H9 (cell line): Measurements from ENCODE around the gene NPAT. TPM values are rescaled to one million over a fixed set of nuclear protein-coding genes. Genes with fewer than 3 reads are reported as not detected.

Experiments
- DNase-seq: peaks from one replicate; pipeline ENCODE4 v3.0.0-alpha.2; 2017
- H2AFZ ChIP-seq: one replicate; pipeline ENCODE4 v1.6.1; 2013; ENCODE audit warnings: mild to moderate bottlenecking, low read length, control low read depth, moderate library complexity
- H2AK5ac ChIP-seq: 2 replicates; pipeline ENCODE4 v1.6.1; 2013; ENCODE audit warnings: low read length, control low read depth, mixed read lengths; ENCODE audit not compliant: insufficient read length
- H2BK120ac ChIP-seq: one replicate; pipeline ENCODE4 v1.6.1; 2013; ENCODE audit warnings: low read depth, mild to moderate bottlenecking, low read length, control low read depth, inconsistent platforms; ENCODE audit not compliant: poor library complexity, severe bottlenecking
- H2BK12ac ChIP-seq: 2 replicates; pipeline ENCODE4 v1.6.1; 2013; ENCODE audit warnings: low read length, control low read depth, mixed read lengths, low read depth; ENCODE audit not compliant: insufficient read length
- H2BK15ac ChIP-seq: 2 replicates; pipeline ENCODE4 v1.6.1; 2013; ENCODE audit warnings: low read depth, low read length, control low read depth
- H2BK20ac ChIP-seq: one replicate; pipeline ENCODE4 v1.6.1; 2013; ENCODE audit warnings: low read depth, mild to moderate bottlenecking, low read length, control low read depth, inconsistent platforms; ENCODE audit not compliant: poor library complexity, severe bottlenecking
- H2BK5ac ChIP-seq: 2 replicates; pipeline ENCODE4 v1.6.1; 2013; ENCODE audit warnings: low read length, control low read depth, mixed read lengths; ENCODE audit not compliant: insufficient read length
- H3K14ac ChIP-seq: 2 replicates; pipeline ENCODE4 v1.6.1; 2013; ENCODE audit warnings: low read length, control low read depth; ENCODE audit not compliant: insufficient read depth
- H3K18ac ChIP-seq: 2 replicates; pipeline ENCODE4 v1.6.1; 2013; ENCODE audit warnings: low read depth, mild to moderate bottlenecking, mixed read lengths, low read length, control low read depth; ENCODE audit not compliant: insufficient read length
- H3K23ac ChIP-seq: 2 replicates; pipeline ENCODE4 v1.6.1; 2013; ENCODE audit warnings: low read length, control low read depth, mixed read lengths, low read depth; ENCODE audit not compliant: insufficient read length
- H3K23me2 ChIP-seq: 2 replicates; pipeline ENCODE4 v1.6.1; 2013; ENCODE audit warnings: low read depth, mild to moderate bottlenecking, mixed read lengths, low read length, control low read depth; ENCODE audit not compliant: insufficient read length, poor library complexity, severe bottlenecking
- H3K27ac ChIP-seq: 2 replicates; pipeline ENCODE4 v1.5.1; 2013; ENCODE audit warnings: low read length, control low read depth, mixed read lengths, low read depth; ENCODE audit not compliant: insufficient read length
- H3K27me3 ChIP-seq: 2 replicates; pipeline ENCODE4 v1.6.1; 2013; ENCODE audit warnings: low read length, control low read depth, inconsistent platforms; ENCODE audit not compliant: insufficient read depth
- H3K4ac ChIP-seq: 2 replicates; pipeline ENCODE4 v1.6.1; 2013; ENCODE audit warnings: low read depth, mild to moderate bottlenecking, control low read depth, inconsistent platforms, low read length, moderate library complexity
- H3K4me1 ChIP-seq: 2 replicates; pipeline ENCODE4 v1.6.1; 2013; ENCODE audit warnings: low read length, control low read depth, inconsistent platforms; ENCODE audit not compliant: insufficient read depth
- H3K4me2 ChIP-seq: 2 replicates; pipeline ENCODE4 v1.6.1; 2013; ENCODE audit warnings: low read length, control low read depth, mixed read lengths; ENCODE audit not compliant: insufficient read length, insufficient read depth
- H3K56ac ChIP-seq: 2 replicates; pipeline ENCODE4 v1.6.1; 2013; ENCODE audit warnings: low read depth, mild to moderate bottlenecking, mixed read lengths, low read length, control low read depth; ENCODE audit not compliant: insufficient read length
- H3K79me1 ChIP-seq: 2 replicates; pipeline ENCODE4 v1.6.1; 2013; ENCODE audit warnings: low read depth, mild to moderate bottlenecking, moderate library complexity, low read length, control low read depth, inconsistent platforms; ENCODE audit not compliant: insufficient read depth, poor library complexity, severe bottlenecking
- H3K79me2 ChIP-seq: 2 replicates; pipeline ENCODE4 v1.6.1; 2013; ENCODE audit warnings: low read length, control low read depth, inconsistent platforms; ENCODE audit not compliant: insufficient read depth
- H3K9ac ChIP-seq: 2 replicates; pipeline ENCODE4 v1.6.1; 2013; ENCODE audit warnings: low read length, control low read depth, mixed read lengths; ENCODE audit not compliant: insufficient read length; ENCODE audit errors: extremely low read depth
- H3K9me3 ChIP-seq: one replicate; pipeline ENCODE4 v1.6.1; 2013; ENCODE audit warnings: low read depth, low read length, inconsistent platforms; ENCODE audit not compliant: control insufficient read depth
- H3T11ph ChIP-seq: one replicate; pipeline ENCODE4 v1.6.1; 2013; ENCODE audit warnings: mild to moderate bottlenecking, low read length, control low read depth, inconsistent platforms
- H4K20me1 ChIP-seq: one replicate; pipeline ENCODE4 v1.6.1; 2013; ENCODE audit not compliant: control insufficient read depth, insufficient read length, insufficient read depth
- H4K5ac ChIP-seq: 2 replicates; pipeline ENCODE4 v1.6.1; 2013; ENCODE audit warnings: low read depth, mild to moderate bottlenecking, mixed read lengths, low read length, control low read depth; ENCODE audit not compliant: insufficient read length
- H4K8ac ChIP-seq: replicated peaks from 2 replicates; pipeline ENCODE4 v1.6.1; 2013; ENCODE audit warnings: low read length, control low read depth, mixed read lengths, low read depth; ENCODE audit not compliant: insufficient read length
- H4K91ac ChIP-seq: 2 replicates; pipeline ENCODE4 v1.6.1; 2013; ENCODE audit warnings: low read depth, mild to moderate bottlenecking, moderate library complexity, mixed read lengths, low read length, control low read depth; ENCODE audit not compliant: insufficient read length
- H3K27ac Mint-ChIP-seq, 3 experiments: 2 replicates in 2 of 3; 3 replicates in 1 of 3; pipeline ENCODE4 v1.8.0; 2020 to 2021; ENCODE audit warnings: mixed read lengths in 3 of 3, mild to moderate bottlenecking in 1 of 3, moderate library complexity in 1 of 3
- H3K27me3 Mint-ChIP-seq: 2 replicates; pipeline ENCODE4 v1.8.0; 2021; ENCODE audit warnings: low read depth, mild to moderate bottlenecking, moderate library complexity, mixed read lengths
- H3K36me3 Mint-ChIP-seq, 3 experiments: 2 replicates in 2 of 3; 3 replicates in 1 of 3; pipeline ENCODE4 v1.8.0; 2020 to 2021; ENCODE audit warnings: low read depth in 3 of 3, mixed read lengths in 3 of 3; ENCODE audit not compliant: insufficient read depth in 1 of 3
- H3K4me1 Mint-ChIP-seq, 2 experiments: 2 replicates each; pipeline ENCODE4 v1.8.0; 2020; ENCODE audit warnings: mixed read lengths in 2 of 2
- H3K4me3 Mint-ChIP-seq, 2 experiments: 2 replicates in 1 of 2; 3 replicates in 1 of 2; pipeline ENCODE4 v1.8.0; 2020 to 2021; ENCODE audit warnings: mild to moderate bottlenecking in 2 of 2, mixed read lengths in 2 of 2, moderate library complexity in 1 of 2
- H3K9me3 Mint-ChIP-seq, 2 experiments: 2 replicates in 1 of 2; 3 replicates in 1 of 2; pipeline ENCODE4 v1.8.0; 2020; ENCODE audit warnings: mild to moderate bottlenecking in 2 of 2, mixed read lengths in 2 of 2, moderate library complexity in 1 of 2
- WGBS: extraction: QIAGEN DNeasy Blood & Tissue Kit; methylation state at CpG from one replicate; pipeline ENCODE4 v1.1.7; 2013; ENCODE audit warnings: missing lambda C conversion rate, low lambda C conversion rate, mixed read lengths; ENCODE audit not compliant: insufficient read length; ENCODE audit errors: extremely low coverage; 5-methylcytosine and 5-hydroxymethylcytosine counted together
- total RNA-seq: library from RNA; stranded (reverse); gene quantifications from 2 replicates; pipeline ENCODE4 v1.2.1, GENCODE V29; 2021
- TF ChIP-seq, protein P1 (sequence below): fragments of 200-600 bp; sonication (generic); conservative IDR thresholded peaks from 3 replicates; pipeline ENCODE4 v1.8.0; 2021; ENCODE audit warnings: antibody characterized with exemption, mild to moderate bottlenecking

Gene NPAT
- total RNA-seq, 1 experiment from 2014 or later, result 22.9 TPM

- Histone ChIP-seq H4K5ac (no peak overlapping the region), H3K23ac (no peak overlapping the region), H3K4me2 (no peak overlapping the region), H3K9me3 (no peaks in the 10 kb centered on the region), H3K27ac (no peak overlapping the region), H2AK5ac (no peak overlapping the region), H4K20me1 (no peaks in the 10 kb centered on the region), H4K91ac (no peak overlapping the region), H3K4ac (no peak overlapping the region), H3K4me1 (no peaks in the 10 kb centered on the region), H3K9ac (no peak overlapping the region), H3K79me1 (no peaks in the 10 kb centered on the region), H4K8ac (no peak overlapping the region), H3K23me2 (no peaks in the 10 kb centered on the region), H2BK15ac (no peak overlapping the region), H2AFZ (no peak overlapping the region), H3K56ac (no peak overlapping the region), H2BK12ac (no peak overlapping the region), H3K18ac (no peak overlapping the region), H2BK120ac (no peak overlapping the region), H2BK20ac (no peak overlapping the region), H2BK5ac (no peak overlapping the region), H3K79me2 (no peaks in the 10 kb centered on the region), H3T11ph (no peak overlapping the region), H3K14ac (no peak overlapping the region), H3K27me3 (no peaks in the 10 kb centered on the region)
- TF ChIP-seq, protein P1, sequence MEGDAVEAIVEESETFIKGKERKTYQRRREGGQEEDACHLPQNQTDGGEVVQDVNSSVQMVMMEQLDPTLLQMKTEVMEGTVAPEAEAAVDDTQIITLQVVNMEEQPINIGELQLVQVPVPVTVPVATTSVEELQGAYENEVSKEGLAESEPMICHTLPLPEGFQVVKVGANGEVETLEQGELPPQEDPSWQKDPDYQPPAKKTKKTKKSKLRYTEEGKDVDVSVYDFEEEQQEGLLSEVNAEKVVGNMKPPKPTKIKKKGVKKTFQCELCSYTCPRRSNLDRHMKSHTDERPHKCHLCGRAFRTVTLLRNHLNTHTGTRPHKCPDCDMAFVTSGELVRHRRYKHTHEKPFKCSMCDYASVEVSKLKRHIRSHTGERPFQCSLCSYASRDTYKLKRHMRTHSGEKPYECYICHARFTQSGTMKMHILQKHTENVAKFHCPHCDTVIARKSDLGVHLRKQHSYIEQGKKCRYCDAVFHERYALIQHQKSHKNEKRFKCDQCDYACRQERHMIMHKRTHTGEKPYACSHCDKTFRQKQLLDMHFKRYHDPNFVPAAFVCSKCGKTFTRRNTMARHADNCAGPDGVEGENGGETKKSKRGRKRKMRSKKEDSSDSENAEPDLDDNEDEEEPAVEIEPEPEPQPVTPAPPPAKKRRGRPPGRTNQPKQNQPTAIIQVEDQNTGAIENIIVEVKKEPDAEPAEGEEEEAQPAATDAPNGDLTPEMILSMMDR, result no peak
- WGBS, result no CpG with 5 or more reads among the region's 1 CpG
- Mint-ChIP-seq H3K9me3 (no peaks in the 10 kb centered on the region), H3K4me1 (no peaks in the 10 kb centered on the region), H3K27me3 (no peaks in the 10 kb centered on the region), H3K4me3 (no peak overlapping the region), H3K27ac (no peak overlapping the region), H3K36me3 (peaks cover 4 to 11% (median 4%) of the 10 kb centered on the region in 3 experiments; a peak in 6 of 7 replicates)
- no peak for DNase-seq
Observed at GRCh38 chr11:108131993-108132392, 90.4 kb downstream of the NPAT start.
